HEK293T (cell line): ENCODE results near the gene UBASH3A.

Source experiments
- BHLHE40 ChIP-seq: fragments of 450-650 bp; IDR thresholded peaks from 2 replicates; pipeline ENCODE4 v1.6.1; 2016; ENCODE audit warnings: mild to moderate bottlenecking, moderate library complexity, borderline replicate concordance
- CTBP1 ChIP-seq: fragments of 450-650 bp; IDR thresholded peaks from 2 replicates; pipeline ENCODE4 v1.6.1; 2016; ENCODE audit warnings: borderline replicate concordance
- ELF4 ChIP-seq: fragments of 450-650 bp; IDR thresholded peaks from 2 replicates; pipeline ENCODE4 v1.6.1; 2017; ENCODE audit warnings: antibody characterized with exemption
- FOXA1 ChIP-seq: fragments of 450-650 bp; IDR thresholded peaks from 2 replicates; pipeline ENCODE4 v1.6.1; 2016; ENCODE audit warnings: mild to moderate bottlenecking
- FOXK2 ChIP-seq: fragments of 450-650 bp; IDR thresholded peaks from 2 replicates; pipeline ENCODE4 v1.6.1; 2016; ENCODE audit warnings: mild to moderate bottlenecking
- FOXM1 ChIP-seq: fragments of 450-650 bp; IDR thresholded peaks from 2 replicates; pipeline ENCODE4 v1.6.1; 2017; ENCODE audit warnings: mild to moderate bottlenecking, borderline replicate concordance
- HDGF ChIP-seq: fragments of 450-650 bp; IDR thresholded peaks from 2 replicates; pipeline ENCODE4 v1.6.1; 2017; ENCODE audit warnings: antibody characterized with exemption, borderline replicate concordance
- LEF1 ChIP-seq: fragments of 450-650 bp; IDR thresholded peaks from 2 replicates; pipeline ENCODE4 v1.6.1; 2017; ENCODE audit warnings: mild to moderate bottlenecking, borderline replicate concordance
- NFRKB ChIP-seq: fragments of 450-650 bp; IDR thresholded peaks from 2 replicates; pipeline ENCODE4 v1.6.1; 2016; ENCODE audit warnings: mild to moderate bottlenecking, moderate library complexity
- PKNOX1 ChIP-seq: fragments of 450-650 bp; IDR thresholded peaks from 2 replicates; pipeline ENCODE4 v1.6.1; 2016
- SP1 ChIP-seq: fragments of 450-650 bp; IDR thresholded peaks from 2 replicates; pipeline ENCODE4 v1.6.1; 2017
- SUZ12 ChIP-seq: fragments of 450-650 bp; IDR thresholded peaks from 2 replicates; pipeline ENCODE4 v1.6.1; 2016; ENCODE audit warnings: mild to moderate bottlenecking
- TARDBP ChIP-seq: fragments of 450-650 bp; IDR thresholded peaks from 2 replicates; pipeline ENCODE4 v1.6.1; 2016
- ZNF384 ChIP-seq: fragments of 450-650 bp; IDR thresholded peaks from 2 replicates; pipeline ENCODE4 v1.6.1; 2016

- TF ChIP-seq PKNOX1 (no peak), SP1 (no peak), ELF4 (no peak), TARDBP (no peak), CTBP1 (no peak), FOXA1 (no peak), FOXM1 (no peak), FOXK2 (no peak), LEF1 (no peak), SUZ12 (no peak), BHLHE40 (no peak), NFRKB (no peak), HDGF (no peak), ZNF384 (no peak)
Observed at GRCh38 chr21:42392731-42393442, 10.8 kb upstream of the UBASH3A start.
